ENCODE data around the gene GPR37.

GPR37 gene

GRCh38 chr7:124765401-124766352 is at the start of gene GPR37:
TSS of gene GPR37 (minus strand) at chr7:124765792. CDS start at chr7:124764976, 816 bp downstream.
- peak; percentile 33 for DNase-seq (ENCODE audit: low read depth)
- TF ChIP-seq CTCF (conservative IDR thresholded peaks at IDR 0.05; ENCODE audit: control insufficient read depth, insufficient read depth, low read depth, low read length): no peak
- H3K4me3 ChIP-seq (ENCODE audit: control insufficient read depth, low read depth, low read length): peak within 1 kb of the TSS; percentile 43

DNA sequence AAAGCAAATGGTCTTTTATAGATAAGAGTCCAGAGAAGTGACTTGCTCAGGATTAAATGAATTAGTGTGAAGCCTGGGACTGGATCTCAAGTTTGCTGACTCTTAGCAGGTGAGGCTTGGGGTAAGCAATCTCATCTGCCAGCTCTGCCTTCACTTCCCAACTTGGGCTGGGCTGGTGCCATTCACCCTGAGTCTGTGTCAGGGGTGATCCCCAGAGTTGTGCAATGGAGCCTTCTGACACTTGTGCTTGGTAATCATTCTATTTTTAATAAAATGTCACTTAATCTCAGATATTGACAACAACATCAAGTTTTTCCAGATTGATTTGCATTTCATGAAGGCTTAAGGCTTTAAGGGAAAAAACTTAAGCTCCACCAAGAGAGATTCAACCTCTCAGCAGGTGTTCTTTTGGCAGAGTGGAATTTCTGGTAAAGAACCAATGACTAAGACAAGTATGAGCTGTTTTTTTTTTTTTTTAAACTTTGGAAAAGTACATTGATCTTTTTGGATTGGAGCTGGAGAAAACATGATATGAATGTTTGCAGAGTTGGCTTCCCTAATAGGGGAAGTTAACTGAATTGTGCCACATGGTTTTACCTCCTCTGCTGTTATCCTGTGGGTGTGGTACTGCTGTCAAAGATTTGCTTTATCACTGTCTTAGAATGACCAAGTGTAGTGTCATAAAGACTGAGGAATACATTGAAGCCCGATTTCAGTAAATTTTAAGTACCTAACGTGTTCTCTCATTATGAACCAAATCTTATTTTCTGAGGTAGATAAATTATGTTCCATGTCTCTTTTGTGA is 48.6 kb upstream of the GPR37 start:
- no peak for DNase-seq (ENCODE audit: low read depth)
- no peak for TF ChIP-seq CTCF (conservative IDR thresholded peaks at IDR 0.05; ENCODE audit: control insufficient read depth, insufficient read depth, low read depth, low read length)
- no peak overlapping the region for H3K4me3 ChIP-seq (ENCODE audit: control insufficient read depth, low read depth, low read length)

- no peak for TF ChIP-seq CTCF (conservative IDR thresholded peaks at IDR 0.05; ENCODE audit: control insufficient read depth, insufficient read depth, low read depth, low read length)
- no peak overlapping the region for H3K4me3 ChIP-seq (ENCODE audit: control insufficient read depth, low read depth, low read length)
- DNase-seq (ENCODE audit: low read depth): no peak
These were observed 47.2 kb upstream of the GPR37 start for GRCh38 chr7:124812764-124813163.

DNA sequence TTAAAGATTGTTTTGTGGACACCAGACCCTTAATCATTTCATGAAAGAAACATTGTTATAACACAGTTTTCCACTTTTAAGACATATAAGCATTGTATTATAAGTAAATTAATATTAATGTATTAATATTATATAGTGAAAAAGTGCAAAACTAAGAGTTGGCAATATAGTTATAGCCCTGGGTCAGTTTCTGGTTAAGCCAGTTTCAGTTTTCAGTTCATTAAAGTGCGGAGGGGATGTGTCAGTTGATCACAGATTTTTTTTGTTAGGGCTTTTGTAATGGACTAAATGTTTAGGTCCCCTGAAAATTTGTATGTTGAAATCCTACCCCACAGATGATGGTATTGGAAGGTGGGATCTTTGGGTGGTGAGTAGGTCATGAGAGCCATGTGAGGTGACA is 45.7 kb upstream of the GPR37 start:
- no peak for DNase-seq (ENCODE audit: low read depth)
- no peak overlapping the region for H3K4me3 ChIP-seq (ENCODE audit: control insufficient read depth, low read depth, low read length)
- no peak for TF ChIP-seq CTCF (conservative IDR thresholded peaks at IDR 0.05; ENCODE audit: control insufficient read depth, insufficient read depth, low read depth, low read length)

GRCh38 chr7:124810605-124811004 is 45.0 kb upstream of the GPR37 start:
- no peak for DNase-seq (ENCODE audit: low read depth)
- no peak for TF ChIP-seq CTCF (conservative IDR thresholded peaks at IDR 0.05; ENCODE audit: control insufficient read depth, insufficient read depth, low read depth, low read length)
- H3K4me3 ChIP-seq (ENCODE audit: control insufficient read depth, low read depth, low read length): no peak overlapping the region

DNA sequence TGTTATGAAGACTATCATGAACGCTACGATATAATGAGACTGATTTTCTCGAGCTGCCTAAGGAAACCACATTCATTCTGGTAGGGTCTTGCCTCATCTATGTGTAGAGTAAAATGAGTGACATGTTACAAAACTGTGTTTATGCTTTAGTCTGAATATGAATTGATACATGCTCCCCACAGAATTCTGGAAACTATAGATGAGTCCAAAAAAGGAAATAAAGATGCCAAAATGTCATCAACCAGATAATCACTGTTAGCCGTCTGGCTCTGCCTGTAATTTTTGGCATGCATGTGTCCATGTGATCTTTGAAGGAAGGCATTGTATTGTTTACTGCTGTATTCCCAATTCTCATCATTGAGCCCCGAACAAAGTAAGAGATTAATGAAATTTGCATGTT is 42.6 kb upstream of the GPR37 start:
- TF ChIP-seq CTCF (conservative IDR thresholded peaks at IDR 0.05; ENCODE audit: control insufficient read depth, insufficient read depth, low read depth, low read length): no peak
- no peak overlapping the region for H3K4me3 ChIP-seq (ENCODE audit: control insufficient read depth, low read depth, low read length)
- no peak for DNase-seq (ENCODE audit: low read depth)

Measured in fibroblast of mammary gland (primary cell).